H1 (cell line): Measurements from ENCODE around the gene LBHD1. TPM values are rescaled to one million over a fixed set of nuclear protein-coding genes. Genes with fewer than 3 reads are reported as not detected.

ENCODE experiments used
- SUZ12 ChIP-seq: fragments of 200-600 bp; sonication (generic); IDR thresholded peaks from 2 replicates; pipeline ENCODE4 v1.6.1; 2012; ENCODE audit warnings: mild to moderate bottlenecking, inconsistent platforms, low read length, moderate library complexity, mixed read lengths
- polyA plus RNA-seq, 7 experiments: library from polyadenylated mRNA; depleted of rRNA in 3 of 7; stranded (reverse) in 5 of 7; unstranded in 2 of 7; fragments of >200 nt in 5 of 7; fragments of 200-250 nt in 2 of 7; gene quantifications; 1 replicate in 5 of 7; 2 replicates in 1 of 7; 4 replicates in 1 of 7; pipeline versions ENCODE4 v1.2.1 to v1.2.3, GENCODE V29; 2011 to 2013; ENCODE audit warnings: missing spikeins in 2 of 7, mixed read lengths in 2 of 7
- total RNA-seq: library from RNA; stranded (reverse); fragmentation: NEBNext Ultra II Directional; extraction: Animal tissue kit (Norgen Biotek cat#: 25700); gene quantifications from 2 replicates; pipeline ENCODE4 v1.2.1, GENCODE V29; 2021

Gene LBHD1
- total and polyA plus RNA-seq, 2 of the 8 experiments (the other 6 are each of a cell fraction or from before 2014, with no cell fraction given), result 2.3 to 5.2 TPM

DNA sequence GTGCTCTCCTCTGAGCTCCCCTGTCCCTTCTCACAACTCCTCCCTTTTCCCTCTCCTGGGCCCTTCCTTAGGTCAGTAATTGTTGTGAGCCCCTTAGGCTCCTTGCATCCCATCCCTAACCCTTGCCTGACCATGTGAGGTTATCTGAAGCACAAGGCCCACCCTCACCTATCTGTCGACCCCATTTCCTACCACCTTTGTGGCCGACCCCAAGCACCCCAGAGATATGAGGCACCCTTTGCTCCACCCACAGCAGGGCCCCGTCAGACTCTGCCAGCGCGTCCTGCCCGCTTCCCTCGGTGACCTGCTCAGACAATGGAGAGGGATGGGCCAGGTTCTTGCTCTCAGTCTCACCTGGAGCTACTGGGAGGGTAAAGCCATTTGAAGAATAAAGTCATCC is 36.7 kb upstream of the LBHD1 start (continued):
- TF ChIP-seq SUZ12, result 0 out of 2 replicates have a peak, but pooled peaks have one; percentile 13
